HG03097 (cell line): ENCODE measurements around the gene TMEM138.

Experiments
- ATAC-seq: cut with Tn5 transposase; IDR thresholded peaks from one replicate; pipeline ENCODE4 v1.9.1; 2021; ENCODE audit not compliant: unreplicated experiment, low FRiP score

The TMEM138 gene

GRCh38 chr11:61341706-61342105, 20.5 kb upstream of the TMEM138 start:
- ATAC-seq, result no peak

- no peak for ATAC-seq
Observed at GRCh38 chr11:61342207-61342803, 19.9 kb upstream of the TMEM138 start.

GRCh38 chr11:61343792-61344745, 18.1 kb upstream of the TMEM138 start:
- no peak for ATAC-seq

- ATAC-seq, result no peak
Observed at GRCh38 chr11:61345170-61345610, 17.0 kb upstream of the TMEM138 start.

GRCh38 chr11:61345954-61346843, 16.0 kb upstream of the TMEM138 start:
- ATAC-seq, result no peak

- no peak for ATAC-seq
Observed at GRCh38 chr11:61347916-61348461, 14.2 kb upstream of the TMEM138 start.

GRCh38 chr11:61349189-61349751, 12.9 kb upstream of the TMEM138 start:
- no peak for ATAC-seq

GRCh38 chr11:61349916-61350315, 12.3 kb upstream of the TMEM138 start:
- ATAC-seq, result no peak

- no peak for ATAC-seq
Observed at GRCh38 chr11:61350336-61350735, 11.8 kb upstream of the TMEM138 start.

GRCh38 chr11:61350803-61351202, 11.4 kb upstream of the TMEM138 start:
- no peak for ATAC-seq

GRCh38 chr11:61352038-61352437, 10.1 kb upstream of the TMEM138 start:
- no peak for ATAC-seq

GRCh38 chr11:61353131-61354067, 8.8 kb upstream of the TMEM138 start:
- ATAC-seq, result no peak

GRCh38 chr11:61354208-61354607, 8.0 kb upstream of the TMEM138 start:
- no peak for ATAC-seq

- ATAC-seq, result no peak
Observed at GRCh38 chr11:61356706-61357105, 5.5 kb upstream of the TMEM138 start.

- peak; percentile 39 for ATAC-seq
Observed at GRCh38 chr11:61357233-61357893, 4.8 kb upstream of the TMEM138 start.

GRCh38 chr11:61357894-61358239, 4.3 kb upstream of the TMEM138 start:
- no peak for ATAC-seq

GRCh38 chr11:61358566-61358965, 3.6 kb upstream of the TMEM138 start:
- no peak for ATAC-seq

- no peak for ATAC-seq
Observed at GRCh38 chr11:61359516-61359915, 2.7 kb upstream of the TMEM138 start.

- no peak for ATAC-seq
Observed at GRCh38 chr11:61361237-61361740, 885 bp upstream of the TMEM138 start.
